GM19455 (cell line): ENCODE measurements around the gene PHLDA2.

Experiments used
- ATAC-seq: cut with Tn5 transposase; IDR thresholded peaks from one replicate; pipeline ENCODE4 v1.9.1; 2021; ENCODE audit not compliant: unreplicated experiment

PHLDA2 gene

DNA sequence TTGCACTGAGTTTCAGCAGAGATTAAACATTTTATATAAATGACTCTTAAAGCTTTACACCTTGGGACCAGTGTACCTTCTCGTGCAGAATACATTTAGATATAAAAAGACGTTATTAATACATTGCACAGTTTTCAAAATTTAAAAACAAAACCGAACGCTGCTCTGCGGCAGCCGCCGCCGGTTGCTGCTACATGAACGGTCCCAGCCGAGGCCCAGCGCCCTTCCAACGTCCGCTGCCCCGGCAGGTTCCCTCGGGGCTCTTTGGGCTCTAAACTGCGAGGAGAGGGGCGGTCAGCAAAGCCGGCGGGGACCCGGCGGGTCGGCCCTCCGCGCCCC is 45.6 kb downstream of the PHLDA2 start:
- no peak for ATAC-seq

DNA sequence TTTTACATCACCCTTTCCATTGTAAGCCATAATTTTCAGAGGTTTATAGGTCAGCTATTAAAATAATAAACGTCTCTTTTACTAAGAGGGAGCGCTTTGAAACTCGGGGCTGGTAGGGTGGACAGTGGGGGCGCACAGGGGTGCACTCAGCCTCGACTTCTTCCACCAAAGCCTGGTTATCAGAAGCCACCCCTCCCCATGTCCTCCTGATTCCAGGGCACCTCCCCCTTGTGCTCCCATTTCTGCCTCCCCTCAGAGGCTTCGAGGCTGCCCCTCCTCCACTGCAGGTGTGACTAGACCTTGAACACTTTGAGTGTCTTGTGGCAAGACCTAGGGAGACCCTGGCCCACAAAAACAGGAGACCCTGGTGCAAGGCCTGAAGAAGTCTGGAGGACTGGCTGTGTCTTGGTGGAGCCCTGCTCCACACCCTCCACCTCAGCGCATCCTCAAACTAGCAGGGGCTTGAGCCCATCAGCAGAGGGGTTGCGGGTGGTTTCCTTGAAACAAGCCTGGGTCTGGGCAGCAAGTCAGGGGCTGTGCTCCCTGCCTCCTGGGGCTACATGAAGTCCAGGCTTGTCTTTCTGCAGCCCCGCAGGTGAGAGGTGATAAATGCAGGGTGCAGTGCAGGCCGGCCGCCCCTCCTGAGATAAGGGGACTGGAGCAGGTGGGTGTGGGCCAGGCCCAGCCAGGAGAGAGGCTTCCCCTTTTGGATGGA is 46.7 kb downstream of the PHLDA2 start:
- ATAC-seq, result no peak

DNA sequence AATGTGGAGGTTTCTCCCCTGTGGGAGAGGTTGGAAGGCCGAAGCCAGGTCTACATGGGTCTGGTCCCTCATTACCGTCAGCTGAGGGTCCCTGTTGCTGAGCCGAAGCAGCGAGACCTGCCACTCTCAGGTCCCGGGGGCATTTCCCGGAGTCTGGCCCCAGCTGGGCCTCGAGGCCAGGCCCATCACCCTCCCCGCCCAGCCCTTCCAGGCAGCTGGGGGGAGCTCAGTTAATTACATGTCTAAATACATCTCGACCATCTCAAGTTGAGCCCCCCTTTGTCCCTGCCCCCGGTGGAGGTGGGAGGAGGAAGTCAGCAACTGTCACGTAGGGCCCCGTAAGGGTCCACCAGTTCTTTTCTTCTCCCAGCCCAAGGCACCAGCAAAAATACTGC is 47.2 kb downstream of the PHLDA2 start:
- no peak for ATAC-seq

DNA sequence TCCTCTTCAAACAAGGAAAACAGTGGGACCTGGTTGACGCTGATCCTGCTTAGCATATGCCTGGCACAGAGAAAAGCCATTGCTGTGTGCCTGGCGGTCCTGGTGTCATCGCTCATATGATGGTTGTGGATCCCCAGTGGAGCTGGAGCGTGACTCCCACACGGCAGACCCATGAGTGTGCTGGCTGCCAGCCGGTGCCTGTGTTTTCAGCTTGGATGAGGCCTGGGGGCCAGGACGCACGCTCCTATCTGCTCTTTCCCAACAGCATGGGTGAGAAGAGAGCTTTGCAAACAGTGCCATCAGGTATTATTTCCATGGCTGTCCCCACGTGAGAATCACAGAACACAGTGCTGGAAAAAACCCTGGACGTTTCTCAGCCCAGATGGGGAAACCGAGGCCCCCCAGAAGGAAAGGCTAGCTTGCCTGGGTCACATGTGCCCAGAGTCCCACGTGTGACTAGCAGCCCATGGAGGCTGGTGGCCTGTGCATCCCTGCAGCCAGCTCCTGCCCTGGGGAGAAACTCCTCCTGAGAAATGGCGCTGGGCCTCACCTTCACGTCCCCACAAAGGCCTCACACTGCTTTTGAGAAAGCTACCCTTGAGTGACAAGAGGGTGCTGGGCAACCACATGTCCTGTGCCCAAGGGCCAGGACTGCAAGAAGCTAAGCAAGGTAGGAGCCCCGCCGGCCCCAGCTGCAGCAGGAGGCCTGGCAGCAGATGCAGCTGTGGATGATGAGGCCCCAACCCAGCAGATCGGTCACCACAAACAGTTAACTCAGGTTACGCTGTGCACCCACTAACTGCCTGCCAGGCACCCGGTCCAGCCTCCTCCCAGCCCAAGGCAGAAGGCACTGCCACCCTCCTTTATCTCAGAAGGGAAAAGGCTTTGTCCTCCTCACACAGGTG is 47.9 kb downstream of the PHLDA2 start:
- no peak for ATAC-seq

DNA sequence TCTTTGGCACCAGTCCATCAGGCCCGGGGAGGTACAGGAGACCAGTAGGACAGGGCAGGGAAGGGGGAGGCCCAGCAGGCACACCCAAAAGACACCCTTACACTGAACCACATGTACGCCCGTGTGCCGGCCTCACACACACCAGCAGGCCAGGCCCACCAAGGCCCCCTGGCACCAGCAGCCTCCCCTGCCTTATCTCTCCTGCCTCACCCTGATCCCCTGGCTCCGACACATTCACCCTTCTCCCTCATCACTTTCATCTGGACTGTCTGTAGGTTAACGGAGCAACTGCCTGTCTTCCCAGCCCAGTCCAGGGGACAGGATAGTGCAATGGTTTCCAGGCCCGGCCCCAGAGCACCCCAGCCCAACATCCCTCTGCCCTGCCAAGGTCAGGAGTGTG is 48.6 kb downstream of the PHLDA2 start:
- ATAC-seq, result no peak

DNA sequence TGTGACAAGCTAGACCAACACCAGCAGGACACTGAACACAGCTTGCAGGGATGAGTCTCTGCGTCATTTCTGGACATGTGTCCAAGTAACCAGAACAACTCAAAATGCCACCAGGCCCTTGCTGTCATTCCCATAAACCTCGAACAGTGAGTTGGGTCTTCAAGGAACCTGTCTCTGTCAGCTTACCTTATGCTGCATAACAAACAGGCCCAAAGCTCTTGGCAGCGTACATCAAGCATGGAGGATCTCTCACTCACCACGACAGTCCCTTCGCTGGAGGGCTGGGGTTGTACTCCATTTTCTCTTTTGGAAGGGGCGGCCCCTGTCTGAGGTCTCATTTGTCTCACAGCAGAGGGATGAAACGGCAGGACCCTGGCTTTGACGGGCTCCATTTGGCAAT is 50.4 kb downstream of the PHLDA2 start:
- ATAC-seq, result no peak
